ENCODE data around the gene CLDN16.

DNA sequence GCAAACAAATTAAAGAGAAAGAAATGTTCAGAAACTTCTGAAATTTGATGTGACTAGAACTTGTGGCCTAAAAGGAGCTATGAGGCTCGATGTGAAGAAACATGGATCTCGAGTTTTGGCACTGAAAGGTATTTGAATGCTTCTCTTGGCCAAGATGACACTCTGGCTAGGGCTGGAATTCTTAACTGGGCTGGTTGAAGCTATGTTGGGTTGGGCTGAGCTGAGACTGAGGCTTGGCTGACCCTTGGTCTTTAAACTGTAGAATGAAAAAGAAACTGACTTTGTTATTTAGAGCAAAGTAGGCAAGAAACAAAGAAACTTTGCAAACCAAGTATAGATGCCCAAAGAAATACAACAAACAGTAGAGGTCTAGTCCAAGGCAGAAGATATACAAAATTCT is 28.1 kb upstream of the CLDN16 start:
- TF ChIP-seq POLR2A (IDR thresholded peaks at IDR 0.05; ENCODE audit: low read length) (no peak), GATA1 (IDR thresholded peaks at IDR 0.05; ENCODE audit: low read depth, low read length) (no peak)
